Subcutaneous adipose tissue (tissue), 4 donors: ENCODE results near the gene COL7A1. TPM values are rescaled to one million over a fixed set of nuclear protein-coding genes. Genes with fewer than 3 reads are reported as not detected.

ENCODE experiments used
- CTCF ChIP-seq: fragments of 450-650 bp; IDR thresholded peaks from one replicate; pipeline ENCODE4 v1.5.1; 2016; ENCODE audit warnings: low read depth, mild to moderate bottlenecking, control low read depth, antibody characterized with exemption, moderate library complexity
- total RNA-seq, 4 donors: library from RNA; depleted of rRNA; stranded (reverse); fragments of >200 nt; gene quantifications; one replicate each; pipeline ENCODE4 v1.1.0, GENCODE V29; 2016

Gene COL7A1
- total RNA-seq, 4 donors from 2014 or later, result 0.16 to 1.5 (median 0.59) TPM

- TF ChIP-seq CTCF, result no peak
These were observed 33.9 kb downstream of the COL7A1 start for GRCh38 chr3:48561045-48561736.

- no peak for TF ChIP-seq CTCF
These were observed 34.5 kb downstream of the COL7A1 start for GRCh38 chr3:48560648-48561018.

- TF ChIP-seq CTCF, result no peak
These were observed 36.5 kb downstream of the COL7A1 start for GRCh38 chr3:48558493-48559134.

GRCh38 chr3:48556796-48557626, 38.1 kb downstream of the COL7A1 start, which contains the start of gene PFKFB4:
Gene PFKFB4, minus strand, starts transcription at chr3:48556803. Its CDS starts 26 bp downstream, at chr3:48556777.
- no peak for TF ChIP-seq CTCF

- no peak for TF ChIP-seq CTCF
These were observed 39.0 kb downstream of the COL7A1 start for GRCh38 chr3:48555949-48556795.

- no peak for TF ChIP-seq CTCF
These were observed 39.7 kb downstream of the COL7A1 start for GRCh38 chr3:48555231-48555948.
